Dedifferentiated amniotic fluid mesenchymal stem cell (primary cell): ENCODE results near the gene LCN10.

Experiments
- DNase-seq: peaks from one replicate; pipeline ENCODE4 v3.0.0-alpha.2; 2016; ENCODE audit errors: extremely low spot score

The LCN10 gene

DNA sequence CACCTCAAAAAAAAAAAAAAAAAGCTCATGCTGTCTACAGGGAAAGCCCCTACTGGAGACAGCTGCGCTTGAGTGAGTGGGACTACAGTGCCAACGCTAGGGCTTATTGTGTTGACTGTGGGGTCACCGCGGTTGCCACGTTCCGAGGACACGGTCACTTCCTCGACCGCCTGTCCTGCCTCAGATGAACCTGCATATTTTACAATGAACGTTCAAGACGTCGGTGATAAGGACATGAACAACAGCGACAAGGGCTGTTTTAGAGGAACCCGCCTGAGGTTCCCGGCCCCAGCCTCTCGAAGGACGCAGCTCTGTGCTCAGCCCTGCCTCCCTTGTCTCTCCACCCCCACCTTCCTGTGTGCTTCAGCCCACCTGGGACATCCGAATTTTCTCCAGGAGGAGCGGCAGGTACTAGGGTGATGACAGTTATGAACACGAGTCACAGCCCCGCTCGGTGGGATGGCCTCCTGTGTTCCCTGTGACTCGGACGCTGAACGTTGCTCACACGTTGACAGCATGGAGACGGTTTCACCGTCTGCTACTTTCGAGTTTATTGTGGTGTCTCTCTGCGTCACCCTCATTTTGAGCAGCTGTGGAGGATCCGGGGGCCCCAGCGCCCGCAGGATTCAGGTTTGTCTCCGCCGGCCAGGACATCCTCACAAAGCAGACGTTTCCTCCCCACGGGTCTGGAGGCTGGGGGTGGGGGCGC lies 41.6 kb downstream of the LCN10 start:
- no peak for DNase-seq

DNA sequence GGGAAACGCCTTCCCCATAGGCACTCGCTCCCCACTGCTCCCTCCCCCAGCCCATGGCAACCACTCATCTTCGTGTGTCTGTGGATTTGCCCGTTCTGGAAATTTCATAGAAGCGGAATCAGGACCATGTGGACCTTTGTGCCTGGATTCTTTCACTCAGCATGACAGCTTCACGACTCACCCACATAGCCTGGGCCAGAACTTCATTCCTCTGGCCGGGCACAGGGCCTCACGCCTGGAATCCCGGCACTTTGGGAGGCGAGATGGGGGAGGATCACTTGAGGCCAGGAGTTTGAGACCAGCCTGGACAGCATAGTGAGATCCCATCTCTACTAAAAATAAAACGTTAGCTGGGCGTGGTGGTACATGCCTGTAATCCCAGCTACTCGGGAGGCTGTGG lies 42.4 kb downstream of the LCN10 start:
- DNase-seq, result peak; percentile 31

DNA sequence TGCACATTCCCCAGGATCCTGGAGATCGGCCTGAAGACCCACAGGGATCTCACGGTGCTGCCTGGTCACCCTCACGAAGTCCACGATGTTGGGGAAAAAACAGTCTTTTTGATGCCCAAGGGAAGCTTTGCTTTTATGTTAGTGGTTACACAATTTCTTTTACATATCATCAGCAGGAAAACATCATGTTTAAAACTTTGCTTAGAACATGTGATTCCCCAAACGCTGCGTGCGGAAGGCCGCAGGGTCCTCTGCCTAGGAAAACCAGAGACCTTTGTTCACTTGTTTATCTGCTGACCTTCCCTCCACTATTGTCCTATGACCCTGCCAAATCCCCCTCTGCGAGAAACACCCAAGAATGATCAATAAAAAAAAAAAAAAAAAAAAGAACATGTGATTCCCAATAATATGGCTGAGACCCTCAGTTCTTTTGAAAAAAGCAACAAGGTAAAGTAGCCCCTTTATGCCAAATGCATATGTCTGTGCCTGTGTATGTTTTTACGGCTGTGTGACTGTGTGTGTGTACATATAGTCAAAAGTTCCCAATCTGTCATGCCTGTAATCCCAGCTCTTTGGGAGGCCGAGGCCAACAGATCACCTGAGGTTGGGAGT lies 44.0 kb downstream of the LCN10 start:
- no peak for DNase-seq

DNA sequence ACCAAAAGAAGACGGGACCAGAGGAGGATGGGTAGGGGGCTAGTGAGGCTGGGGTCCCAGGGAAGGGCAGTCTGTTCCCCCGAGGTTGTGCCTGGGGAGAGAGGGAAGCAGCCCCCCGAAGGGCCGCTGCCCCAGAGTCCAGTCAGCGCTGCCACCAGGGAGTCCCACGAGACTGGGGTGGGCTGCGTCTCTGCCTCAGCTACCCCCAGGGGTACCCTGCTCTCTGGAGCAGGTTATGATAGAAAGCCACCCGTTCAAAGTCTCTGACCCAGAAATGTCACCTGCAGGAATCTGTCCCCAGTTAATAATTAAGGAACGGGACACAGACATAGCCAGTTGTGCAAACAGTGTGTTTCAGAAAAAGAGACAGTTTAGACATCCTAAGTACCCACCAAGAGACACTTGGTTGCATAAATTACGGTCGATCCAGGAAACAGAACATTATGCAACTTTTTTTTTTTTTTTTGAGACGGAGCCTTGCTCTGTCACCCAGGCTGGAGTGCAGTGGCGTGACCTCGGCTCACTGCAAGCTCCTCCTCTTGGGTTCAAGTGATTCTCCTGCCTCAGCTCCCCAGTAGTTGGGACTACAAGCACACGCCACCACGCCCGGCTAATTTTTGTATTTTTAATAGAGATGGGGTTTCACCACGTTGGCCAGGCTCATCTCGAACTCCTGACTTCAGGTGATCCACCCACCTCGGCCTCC lies 44.8 kb downstream of the LCN10 start:
- no peak for DNase-seq

DNA sequence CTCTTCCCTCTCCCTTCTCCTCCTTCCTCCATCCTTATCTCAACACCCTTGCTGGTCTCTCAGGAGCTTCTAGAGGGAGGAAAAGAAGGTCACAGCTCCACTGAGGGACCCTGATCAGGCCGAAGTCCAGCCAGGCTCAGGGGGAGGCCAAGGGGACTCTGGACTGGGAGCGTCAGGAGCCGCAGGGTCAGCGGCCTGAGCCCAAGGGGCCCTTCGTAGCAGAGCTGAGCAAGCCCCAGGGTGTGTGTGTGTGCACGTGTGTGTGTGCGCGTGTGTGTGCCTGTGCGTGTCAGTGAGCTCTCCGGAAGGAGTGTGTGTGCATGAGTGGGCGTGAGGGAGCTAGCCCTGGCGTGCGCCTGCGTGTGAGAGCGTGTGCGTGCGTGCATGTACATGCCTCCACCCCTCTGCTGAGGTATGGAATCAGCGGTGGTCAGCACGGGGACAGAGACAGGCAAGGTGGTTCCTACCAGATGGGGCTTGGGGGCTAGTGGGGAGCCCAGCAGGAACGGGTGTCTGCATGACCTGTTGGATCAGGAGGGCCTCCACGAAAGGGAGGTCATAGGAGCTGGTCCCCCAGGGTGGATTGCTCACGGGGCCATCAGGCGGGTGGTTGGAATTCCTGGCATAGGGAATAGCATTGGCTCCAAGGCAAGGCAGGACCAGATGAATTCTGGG lies 45.5 kb downstream of the LCN10 start:
- no peak for DNase-seq

DNA sequence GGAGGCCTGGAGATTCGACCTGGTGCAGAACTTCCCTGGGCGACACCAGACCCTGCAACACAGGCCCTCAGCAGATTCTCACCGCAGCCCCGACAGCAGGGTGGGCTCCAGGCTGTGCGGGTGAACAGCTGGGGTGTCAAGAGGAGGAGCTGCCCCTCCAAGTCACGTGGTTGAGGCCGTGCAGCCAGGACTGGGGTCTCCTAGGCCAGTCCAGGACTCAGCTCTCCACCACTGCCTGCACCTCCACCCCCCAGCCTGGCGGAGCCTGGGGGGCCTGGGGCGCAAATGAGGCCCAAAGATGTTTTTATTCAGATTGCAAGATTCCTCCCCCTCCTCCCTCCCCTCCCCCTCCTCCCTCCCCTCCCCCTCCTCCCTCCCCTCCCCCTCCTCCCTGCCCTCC lies 46.2 kb downstream of the LCN10 start:
- DNase-seq, result no peak

DNA sequence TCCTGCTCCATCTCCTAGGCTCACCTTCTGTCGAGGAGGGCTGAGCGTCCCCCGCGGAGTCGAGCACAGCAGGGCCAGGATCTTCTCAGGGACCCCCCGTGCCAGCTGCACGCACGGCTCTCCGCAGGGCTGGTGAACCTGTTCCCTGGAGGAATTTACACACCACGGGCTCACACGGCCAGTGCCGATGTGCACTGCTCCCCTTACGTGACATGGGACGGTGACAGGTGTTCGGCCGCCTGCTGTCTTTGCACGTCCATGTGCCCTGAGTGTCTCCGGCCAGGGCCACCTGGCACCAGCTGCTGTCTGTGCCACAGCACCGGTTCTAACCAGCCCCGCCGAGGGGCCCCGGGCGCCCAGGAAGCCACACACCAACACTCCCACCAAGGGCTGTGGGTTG lies 46.8 kb downstream of the LCN10 start:
- no peak for DNase-seq

DNA sequence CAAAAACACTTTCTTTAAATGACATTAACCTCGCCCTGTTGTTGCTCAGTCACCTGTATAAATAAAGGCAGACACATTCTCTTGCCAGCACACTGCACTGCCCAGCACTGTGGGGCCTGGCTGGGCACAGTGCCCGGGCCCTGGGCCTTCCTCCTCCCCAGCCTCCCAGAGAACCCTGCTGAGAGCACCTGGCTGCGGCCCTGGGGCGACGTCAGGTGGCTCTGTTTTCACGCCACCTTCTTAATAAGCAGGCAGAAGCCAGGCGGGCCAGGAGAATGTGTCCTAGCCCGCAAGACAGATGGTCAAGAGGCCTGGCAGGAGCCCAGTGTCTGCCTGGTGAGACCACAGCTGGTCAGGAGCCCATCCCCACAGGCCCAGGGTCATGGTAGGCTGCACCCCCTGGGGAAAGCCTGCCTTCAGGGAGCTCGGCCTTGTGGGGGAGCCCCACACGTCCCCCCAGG lies 47.3 kb downstream of the LCN10 start:
- no peak for DNase-seq

DNA sequence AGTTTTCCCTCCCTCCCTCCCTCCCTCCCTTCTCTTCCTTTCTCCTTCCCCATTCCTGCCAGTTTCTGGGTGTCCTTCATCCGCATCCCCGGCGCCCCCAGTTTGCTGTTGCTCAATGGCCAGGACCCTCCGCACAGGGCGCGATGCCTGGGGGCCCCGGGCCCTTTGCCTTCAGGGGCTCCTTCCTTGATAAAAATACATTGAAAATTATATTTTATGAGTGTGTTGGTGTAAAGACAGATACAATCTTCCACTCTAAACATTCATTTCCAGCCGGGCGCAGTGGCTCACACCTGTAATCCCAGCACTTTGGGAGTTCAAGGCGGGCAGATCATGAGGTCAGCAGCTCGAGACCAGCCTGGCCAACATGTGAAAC lies 47.9 kb downstream of the LCN10 start:
- no peak for DNase-seq

DNA sequence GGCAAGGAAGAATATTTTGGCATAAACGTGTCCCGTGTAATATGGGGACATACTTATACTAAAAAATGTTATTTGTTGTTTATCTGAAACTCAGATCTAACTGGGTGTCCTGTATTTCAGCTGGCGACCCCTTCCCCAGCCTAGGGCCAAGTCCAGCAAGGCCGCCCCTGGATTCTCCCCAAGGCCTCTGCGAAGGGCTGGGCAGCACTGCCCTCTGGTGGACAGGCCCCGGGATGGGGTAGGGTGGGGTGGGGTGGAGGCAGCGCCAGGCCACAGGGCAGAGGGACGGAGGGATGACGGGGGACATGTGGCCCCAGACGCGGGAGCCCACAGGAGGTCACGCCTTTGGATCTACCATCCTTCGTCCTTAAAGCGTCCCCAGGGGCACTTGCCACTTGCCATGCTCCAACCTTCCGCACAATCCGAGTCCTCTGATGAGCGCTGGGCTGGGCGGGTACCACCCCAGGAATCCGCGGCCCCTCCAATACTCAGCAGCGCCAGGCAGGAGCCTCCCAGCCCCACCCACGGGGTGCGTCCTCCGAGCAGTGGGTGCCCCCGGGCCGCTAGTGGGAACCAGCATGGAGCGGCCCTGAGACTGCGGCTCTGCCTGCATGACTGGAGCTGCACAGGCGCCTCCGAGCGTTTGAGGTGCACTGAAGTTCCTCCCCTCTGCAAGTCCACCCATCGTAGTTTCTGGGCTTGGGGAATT lies 48.4 kb downstream of the LCN10 start:
- no peak for DNase-seq

DNA sequence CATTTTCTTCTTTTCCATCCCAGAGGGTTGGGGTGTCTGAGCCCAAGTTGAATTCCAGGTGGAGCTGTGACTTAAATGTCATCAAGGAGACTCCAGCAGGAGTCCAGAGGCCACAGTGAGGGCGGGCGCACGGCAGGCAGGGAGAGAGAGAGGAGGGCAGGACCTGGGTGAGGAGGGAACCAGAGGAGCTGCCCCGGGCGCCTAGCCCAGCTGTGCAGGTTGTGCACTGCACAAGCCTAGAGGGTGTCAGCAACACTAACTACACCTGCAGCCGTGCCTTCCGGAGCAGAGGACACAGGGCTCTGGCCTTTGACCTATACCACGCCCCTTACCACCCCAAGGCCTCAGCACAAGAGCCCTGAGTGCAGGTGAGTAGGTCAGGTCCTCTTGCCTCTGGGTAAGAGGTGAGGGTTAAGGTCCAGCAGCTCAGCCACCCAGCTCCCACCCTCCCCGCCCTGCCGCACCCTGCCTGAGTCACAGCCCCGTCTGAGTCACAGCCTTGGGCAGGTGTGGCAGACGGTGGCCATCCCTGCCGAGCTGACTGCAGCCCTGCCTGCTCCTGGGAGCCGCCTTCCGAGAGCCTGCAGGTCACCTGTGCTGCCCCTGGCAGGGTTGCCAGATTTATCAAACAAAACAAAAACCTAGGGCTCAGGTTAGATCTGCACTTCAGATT lies 49.1 kb downstream of the LCN10 start:
- DNase-seq, result no peak

DNA sequence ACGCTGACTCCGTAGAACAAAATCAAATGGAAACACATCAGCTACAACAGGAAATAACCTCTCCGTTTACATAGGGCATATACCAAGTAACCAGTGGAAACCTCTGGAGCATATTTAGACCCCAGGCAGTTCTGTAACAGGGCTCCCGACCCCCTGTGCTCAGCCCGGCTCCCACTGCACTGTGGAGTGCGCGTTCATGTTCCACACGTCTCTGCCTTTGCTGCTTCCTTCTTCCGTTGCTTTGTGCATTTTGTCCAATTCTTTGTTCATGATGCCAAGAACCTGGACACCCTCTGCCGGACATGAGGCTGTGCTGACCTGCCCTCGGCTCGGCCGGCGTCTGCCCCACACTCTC lies 49.6 kb downstream of the LCN10 start:
- no peak for DNase-seq

DNA sequence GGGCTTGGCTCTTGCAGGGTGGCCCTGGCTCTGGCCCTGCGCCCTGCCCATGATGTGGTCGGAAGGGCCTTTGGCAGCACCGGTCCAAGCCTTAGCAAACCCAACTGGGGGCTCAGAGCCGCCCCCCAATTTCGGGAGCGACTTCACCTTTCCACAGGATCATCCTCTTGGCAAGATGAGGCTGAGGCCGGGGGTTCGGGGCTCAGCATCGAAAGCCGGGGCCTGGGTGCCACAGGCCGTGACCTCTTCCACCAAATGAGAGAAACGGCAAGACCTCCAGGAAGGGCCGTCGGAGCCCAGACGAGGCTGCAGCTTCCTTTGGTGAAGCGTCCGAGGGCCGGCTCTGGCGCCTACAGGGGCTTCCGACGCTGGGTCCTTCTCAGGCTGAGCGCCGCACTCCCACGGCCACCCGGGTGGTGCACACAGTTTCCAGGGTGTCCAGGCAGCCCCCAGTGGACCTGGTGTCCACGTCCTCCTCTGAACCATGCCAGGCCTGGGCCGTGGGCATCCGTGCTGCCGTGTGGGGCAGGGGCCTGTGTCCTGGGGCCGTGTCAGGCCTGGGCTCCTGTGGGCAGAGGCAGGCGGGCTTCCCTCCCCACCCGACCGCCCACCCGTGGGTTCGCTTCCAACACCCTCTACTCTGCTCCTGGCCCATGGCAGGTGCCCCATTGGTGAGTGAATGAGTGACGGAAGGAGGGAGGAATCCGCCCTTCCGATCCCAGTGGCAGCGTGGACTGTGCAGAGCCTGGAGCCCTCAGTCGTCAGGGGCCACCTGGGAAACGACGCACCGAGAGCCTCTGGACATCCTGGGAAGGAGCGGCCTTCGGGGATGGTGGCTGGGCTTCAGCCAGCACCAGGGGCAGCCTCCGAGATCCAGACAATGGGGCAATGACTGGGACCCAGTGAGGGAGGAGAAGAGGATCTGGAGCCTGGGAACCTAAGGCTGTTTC lies 50.3 kb downstream of the LCN10 start:
- DNase-seq, result no peak

DNA sequence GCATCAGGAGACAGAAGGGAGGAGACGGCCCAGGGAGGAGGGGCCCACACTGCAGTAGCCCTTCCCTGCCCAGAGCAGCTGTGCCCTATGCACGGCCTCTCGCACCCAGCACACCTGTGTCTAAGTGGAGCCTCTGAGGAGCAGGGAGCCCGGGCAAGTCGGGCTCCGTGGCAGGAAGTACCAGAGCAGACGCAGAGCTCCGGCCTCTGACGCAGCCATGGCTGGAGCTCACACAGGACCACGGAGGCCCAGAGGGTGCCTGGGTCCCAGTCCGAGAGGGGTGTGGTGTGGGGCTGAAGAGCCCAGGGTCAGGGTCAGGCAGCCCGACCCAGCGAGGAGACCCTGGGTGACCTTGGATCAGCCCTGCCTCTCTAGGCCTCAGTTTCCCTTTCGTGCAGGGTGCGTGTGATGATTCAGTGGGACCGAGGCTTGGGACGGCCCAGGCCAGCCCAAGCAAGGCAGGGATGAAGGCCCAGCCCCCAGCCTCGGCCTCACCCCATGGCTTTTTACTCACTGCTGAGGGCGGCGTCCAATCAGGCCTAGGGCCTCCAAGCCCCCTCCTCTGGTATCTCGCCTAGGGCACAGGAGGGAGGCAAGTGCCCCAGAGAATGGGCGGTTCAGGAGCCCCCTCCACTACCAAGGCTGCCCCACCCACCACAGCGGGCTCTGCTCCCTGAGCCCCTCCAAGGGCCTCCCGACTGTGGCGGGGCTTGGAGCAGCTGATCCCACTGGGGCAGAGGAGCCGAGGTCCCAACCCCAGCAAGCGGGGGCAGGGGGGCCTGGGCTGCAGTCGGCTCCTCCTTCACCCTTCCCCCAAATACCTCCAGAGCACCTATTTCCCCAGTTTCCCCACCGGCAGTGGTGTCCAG lies 51.2 kb downstream of the LCN10 start:
- DNase-seq, result no peak

DNA sequence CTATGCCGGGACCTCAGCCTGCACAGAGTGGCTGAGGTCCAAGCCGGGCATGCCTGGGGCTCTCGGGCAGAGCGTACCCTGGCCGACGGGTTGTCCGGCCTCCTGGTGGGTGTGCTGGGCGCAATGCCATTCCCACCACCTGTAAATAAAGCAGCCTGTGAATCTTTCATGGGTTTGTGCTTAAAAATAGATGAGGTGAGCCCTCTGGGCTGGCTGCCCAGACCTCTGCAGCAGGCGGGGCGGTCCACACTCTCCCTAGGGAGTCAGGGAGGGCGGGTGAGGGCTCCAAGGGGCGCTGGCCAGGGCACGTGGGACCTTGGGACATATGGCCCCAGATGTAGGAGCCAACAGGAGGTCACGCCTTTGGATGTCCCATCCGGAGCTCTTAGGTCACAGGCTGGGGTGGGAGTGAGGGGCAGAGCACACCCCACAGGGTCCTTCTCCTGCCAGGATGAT lies 51.9 kb downstream of the LCN10 start:
- no peak for DNase-seq

DNA sequence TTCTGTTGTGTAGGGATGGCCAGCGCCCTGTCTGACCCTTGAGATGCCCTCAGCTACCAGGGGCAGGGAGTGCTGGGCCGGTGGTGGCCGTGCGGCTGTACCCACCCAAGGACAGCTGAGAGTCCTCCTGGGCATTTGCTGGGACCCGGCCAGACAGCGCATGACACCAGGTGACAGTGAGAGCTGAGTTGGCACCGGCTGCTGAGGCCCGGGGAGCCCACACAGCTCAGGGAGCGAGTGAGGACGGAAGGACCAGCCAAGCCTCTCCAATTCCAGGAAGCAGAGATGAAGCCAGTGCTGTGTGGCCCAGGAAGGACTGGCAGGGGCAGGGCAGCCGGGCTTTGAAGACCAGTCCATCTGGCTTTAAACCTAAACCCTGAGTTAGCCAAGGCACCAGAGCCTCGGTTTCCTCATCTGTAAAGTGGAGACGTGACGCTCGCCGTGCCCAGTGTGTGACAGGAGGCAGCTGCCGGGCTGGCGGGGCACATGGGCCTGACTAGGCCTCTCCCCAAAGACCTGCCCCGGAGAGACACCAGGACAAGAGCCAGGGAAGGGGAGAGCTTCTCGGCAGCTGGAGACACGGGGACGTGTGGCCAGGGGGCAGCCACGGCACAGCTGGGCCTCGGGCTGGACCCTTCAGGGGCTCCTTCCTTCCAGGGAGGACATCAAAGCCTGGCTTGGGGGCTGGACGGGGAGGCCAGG lies 52.5 kb downstream of the LCN10 start:
- DNase-seq, result no peak

DNA sequence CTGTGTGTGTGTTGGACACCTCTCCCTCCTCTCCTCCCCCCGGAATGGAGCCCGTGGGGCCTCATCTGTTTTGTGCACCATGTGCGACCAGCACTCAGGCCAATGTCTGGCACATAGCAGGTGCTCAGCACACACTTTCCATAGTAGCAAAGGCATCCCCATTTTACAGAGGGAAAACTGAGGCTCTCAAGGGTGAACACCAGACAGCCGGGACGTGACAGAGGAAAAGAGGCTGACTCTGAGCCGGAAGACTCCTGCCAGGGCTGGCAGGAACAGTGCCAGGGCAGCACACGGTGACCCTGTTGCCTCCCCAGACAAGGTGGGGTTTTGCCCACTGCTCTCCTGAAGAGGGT lies 53.7 kb downstream of the LCN10 start:
- DNase-seq, result no peak

DNA sequence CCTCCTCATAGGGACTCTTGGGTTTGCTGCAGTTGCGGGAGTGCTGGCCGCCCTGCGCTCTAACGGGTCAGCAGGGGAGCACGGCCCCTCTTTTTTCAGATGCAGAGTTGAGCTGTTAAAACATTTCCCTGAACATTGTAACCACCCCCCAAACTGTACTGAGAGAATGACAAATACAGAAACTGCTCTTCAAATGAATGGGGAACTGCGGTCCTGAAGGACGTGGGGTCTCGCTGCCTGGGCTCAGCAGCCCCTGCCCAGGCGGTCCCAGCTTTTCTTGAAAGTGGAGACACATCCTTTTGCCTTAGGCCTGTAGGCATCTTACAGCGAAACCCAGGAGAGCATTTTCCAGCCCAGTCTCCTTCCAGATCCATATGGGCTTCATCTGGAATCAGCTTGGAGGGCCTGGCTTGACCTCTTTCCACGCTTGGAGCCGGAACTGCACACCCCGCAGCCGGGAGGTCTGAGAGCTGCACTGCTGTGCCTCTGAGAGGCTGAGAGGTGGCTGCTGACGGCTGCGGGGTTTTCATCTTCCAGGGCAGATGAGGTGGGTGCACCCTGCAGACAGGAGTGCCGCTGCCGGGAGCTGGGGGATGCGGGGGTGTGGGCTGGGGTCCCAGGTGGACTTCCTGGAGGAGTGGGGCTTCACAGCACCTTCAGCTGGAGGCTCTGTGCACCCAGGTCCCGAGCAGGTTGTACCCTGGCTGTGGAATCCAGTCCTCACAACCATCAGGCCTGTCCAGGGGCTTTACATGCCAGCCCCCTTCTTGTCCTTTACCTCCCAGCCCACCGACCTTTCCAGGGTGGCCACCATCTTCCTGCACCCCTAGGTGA lies 54.2 kb downstream of the LCN10 start:
- DNase-seq, result no peak
